GM12878 (cell line): Measurements from ENCODE around the gene RWDD4.

Source experiments
- CBX3 ChIP-seq: fragments of 200-600 bp; sonication (generic); IDR thresholded peaks from 2 replicates; pipeline ENCODE4 v1.6.1; 2016; ENCODE audit warnings: low read depth, borderline replicate concordance
- CREB1 ChIP-seq: IDR thresholded peaks from 2 replicates; pipeline ENCODE4 v1.6.1; 2012; ENCODE audit warnings: low read depth, mild to moderate bottlenecking, inconsistent platforms
- CTCF ChIP-seq, 3 experiments: IDR thresholded peaks in 2 of 3; conservative IDR thresholded peaks in 1 of 3; 2 replicates each; pipeline ENCODE4 v1.5.1; 2011; ENCODE audit warnings: low read depth in 3 of 3, low read length in 3 of 3, mild to moderate bottlenecking in 3 of 3, control low read depth in 2 of 3, moderate library complexity in 2 of 3, inconsistent platforms in 1 of 3, mixed read lengths in 1 of 3; ENCODE audit not compliant: control insufficient read depth in 2 of 3, insufficient read depth in 1 of 3; ENCODE audit errors: extremely low read depth in 1 of 3
- EP300 ChIP-seq, 2 experiments: fragments of 150-350 bp in 1 of 2; IDR thresholded peaks; 2 replicates each; pipeline ENCODE4 v1.6.1; 2011 to 2012; ENCODE audit warnings: low read depth in 2 of 2, low read length in 2 of 2, borderline replicate concordance in 1 of 2, improper control_type of control experiment in 1 of 2, inconsistent platforms in 1 of 2; ENCODE audit not compliant: control insufficient read depth in 1 of 2
- KAT2A ChIP-seq: conservative IDR thresholded peaks from 2 replicates; pipeline ENCODE4 v1.6.1; 2011; ENCODE audit warnings: low read depth, low read length; ENCODE audit not compliant: control insufficient read depth
- POLR2A ChIP-seq: IDR thresholded peaks from 2 replicates; pipeline ENCODE4 v1.6.1; 2011; ENCODE audit warnings: low read depth, mild to moderate bottlenecking, low read length
- POLR2AphosphoS5 ChIP-seq: IDR thresholded peaks from 2 replicates; pipeline ENCODE4 v1.6.1; 2011; ENCODE audit warnings: mild to moderate bottlenecking, low read length, inconsistent platforms
- RFX5 ChIP-seq: IDR thresholded peaks from 2 replicates; pipeline ENCODE4 v1.6.1; 2011; ENCODE audit warnings: low read depth, low read length, improper control_type of control experiment
- SIN3A ChIP-seq: IDR thresholded peaks from 2 replicates; pipeline ENCODE4 v1.6.1; 2012; ENCODE audit warnings: low read depth, low read length, improper control_type of control experiment
- SUPT20H ChIP-seq: IDR thresholded peaks from 2 replicates; pipeline ENCODE4 v1.6.1; 2011; ENCODE audit warnings: low read depth, mild to moderate bottlenecking, low read length, moderate library complexity, borderline replicate concordance; ENCODE audit not compliant: control insufficient read depth
- SUZ12 ChIP-seq: fragments of 200-600 bp; sonication (generic); IDR thresholded peaks from one replicate; pipeline ENCODE4 v1.6.1; 2018; ENCODE audit warnings: antibody characterized with exemption, mild to moderate bottlenecking; ENCODE audit not compliant: unreplicated experiment
- TAF1 ChIP-seq: IDR thresholded peaks from 2 replicates; pipeline ENCODE4 v1.6.1; 2011; ENCODE audit warnings: mild to moderate bottlenecking, low read depth, low read length, borderline replicate concordance
- ZNF274 ChIP-seq: IDR thresholded peaks from one replicate; pipeline ENCODE4 v1.8.0; 2011; ENCODE audit not compliant: insufficient read length, insufficient read depth

- TF ChIP-seq POLR2AphosphoS5: no peak
- no peak for TF ChIP-seq SUPT20H
- TF ChIP-seq CTCF (IDR thresholded peaks at IDR 0.05 in 2 of 3, conservative IDR thresholded peaks at IDR 0.05 in 1 of 3; ENCODE audit: control insufficient read depth in 2 of 3, extremely low read depth in 1 of 3, insufficient read depth in 1 of 3, low read depth in 3 of 3, low read length in 3 of 3): no peak
- TF ChIP-seq TAF1: no peak
- no peak for TF ChIP-seq KAT2A
- TF ChIP-seq ZNF274: no peak
- TF ChIP-seq CBX3: no peak
- no peak for TF ChIP-seq RFX5
- no peak for TF ChIP-seq POLR2A
- no peak for TF ChIP-seq CREB1
- TF ChIP-seq SIN3A: no peak
- TF ChIP-seq EP300 (IDR thresholded peaks at IDR 0.05; ENCODE audit: borderline replicate concordance in 1 of 2, control insufficient read depth in 1 of 2, low read depth in 2 of 2, low read length in 2 of 2): no peak
- no peak for TF ChIP-seq SUZ12
Measured at GRCh38 chr4:183601381-183601780, 57.6 kb downstream of the RWDD4 start.
